ENCODE measurements around the gene NUDT5. TPM values are rescaled to one million over a fixed set of nuclear protein-coding genes. Genes with fewer than 3 reads are reported as not detected.

NUDT5 gene
- total RNA-seq, 1 experiment from 2014 or later = 83.8 TPM

DNA sequence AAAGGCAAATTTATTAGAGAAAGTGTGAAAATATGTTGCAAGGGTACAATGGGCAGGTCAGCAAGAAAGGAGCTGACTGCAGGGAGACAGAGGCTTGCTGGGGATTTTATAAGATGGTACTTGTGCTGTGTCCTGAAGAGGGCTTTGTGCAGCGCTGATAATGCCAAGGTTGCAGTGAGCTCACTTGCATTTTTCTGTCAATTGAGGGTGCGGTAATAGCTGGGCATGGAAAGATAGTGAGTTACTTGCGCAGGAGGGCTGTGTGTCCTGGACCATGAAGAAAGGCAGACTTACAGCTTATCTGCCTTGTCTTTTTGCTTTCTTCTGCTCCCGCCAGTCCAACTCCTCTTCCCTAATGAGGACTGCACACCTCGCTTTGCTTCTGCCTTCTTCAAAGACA lies 12.8 kb upstream of the NUDT5 start:
- Mint-ChIP-seq H3K27ac (ENCODE audit: unreplicated experiment) (no peak overlapping the region), H3K9me3 (ENCODE audit: low read depth, unreplicated experiment) (peaks cover 4% of the 10 kb centered on the region), H3K4me1 (ENCODE audit: low read depth, unreplicated experiment) (peaks cover 6% of the 10 kb centered on the region), H3K4me3 (ENCODE audit: low read depth, unreplicated experiment) (no peak overlapping the region), H3K27me3 (ENCODE audit: unreplicated experiment) (no peaks in the 10 kb centered on the region), H3K36me3 (ENCODE audit: insufficient read depth, unreplicated experiment) (peaks cover 23% of the 10 kb centered on the region)
- no peak for TF ChIP-seq CTCF (IDR thresholded peaks at IDR 0.05; ENCODE audit: unreplicated experiment)
- intact Hi-C loops (cut with micrococcal nuclease; ENCODE audit: unreplicated experiment) = no loop called here
- CTCF ChIA-PET = interaction anchor here (0.6 kb wide), 1 partner anchor 36 kb away, joined by 7 read pairs; no protein-coding TSS in a partner anchor
- DNase-seq = no peak
- no TSS peak for BruUV-seq (replicated peaks)

- intact Hi-C loops (cut with micrococcal nuclease; ENCODE audit: unreplicated experiment) = no loop called here
- no peak for TF ChIP-seq CTCF (IDR thresholded peaks at IDR 0.05; ENCODE audit: unreplicated experiment)
- Mint-ChIP-seq H3K27me3 (ENCODE audit: unreplicated experiment) (no peaks in the 10 kb centered on the region), H3K4me1 (ENCODE audit: low read depth, unreplicated experiment) (peaks cover 6% of the 10 kb centered on the region), H3K4me3 (ENCODE audit: low read depth, unreplicated experiment) (no peak overlapping the region), H3K27ac (ENCODE audit: unreplicated experiment) (no peak overlapping the region), H3K9me3 (ENCODE audit: low read depth, unreplicated experiment) (peaks cover 4% of the 10 kb centered on the region), H3K36me3 (ENCODE audit: insufficient read depth, unreplicated experiment) (peaks cover 23% of the 10 kb centered on the region)
- BruUV-seq (replicated peaks) = no TSS peak
- CTCF ChIA-PET = no interaction called here
- DNase-seq = no peak
Observed at GRCh38 chr10:12207114-12207513, 11.4 kb upstream of the NUDT5 start.

DNA sequence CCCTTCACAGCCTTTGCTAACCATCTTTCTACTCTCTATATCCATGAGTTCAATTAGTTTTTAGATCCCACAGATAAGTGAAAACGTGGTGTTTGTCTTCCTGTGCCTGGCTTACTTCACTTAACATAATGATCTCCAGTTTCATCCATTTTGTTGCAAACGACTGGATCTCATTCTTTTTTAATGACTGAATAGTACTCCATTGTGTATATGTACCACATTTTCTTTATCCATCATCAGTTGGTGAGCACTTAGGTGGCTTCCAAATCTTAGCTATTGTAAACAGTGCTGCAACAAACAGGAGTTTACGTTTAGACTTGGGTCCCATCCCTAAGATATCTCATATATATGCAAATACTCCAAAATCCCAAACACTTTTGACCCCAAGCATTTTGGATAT lies 9.4 kb upstream of the NUDT5 start:
- no peak overlapping the region for H3K4me3 Mint-ChIP-seq (ENCODE audit: low read depth, unreplicated experiment)
- CTCF ChIA-PET = interaction anchor here (0.7 kb wide), 1 partner anchor 15 kb away, joined by 3 read pairs; no protein-coding TSS in a partner anchor
- no TSS peak for BruUV-seq (replicated peaks)
- peaks cover 6% of the 10 kb centered on the region for H3K4me1 Mint-ChIP-seq (ENCODE audit: low read depth, unreplicated experiment)
- intact Hi-C loops (cut with micrococcal nuclease; ENCODE audit: unreplicated experiment) = no loop called here
- no peak for TF ChIP-seq CTCF (IDR thresholded peaks at IDR 0.05; ENCODE audit: unreplicated experiment)
- peaks cover 6% of the 10 kb centered on the region for H3K36me3 Mint-ChIP-seq (ENCODE audit: insufficient read depth, unreplicated experiment)
- H3K27ac Mint-ChIP-seq (ENCODE audit: unreplicated experiment) = no peak overlapping the region
- no peaks in the 10 kb centered on the region for H3K27me3 Mint-ChIP-seq (ENCODE audit: unreplicated experiment)
- H3K9me3 Mint-ChIP-seq (ENCODE audit: low read depth, unreplicated experiment) = peaks cover 4% of the 10 kb centered on the region
- DNase-seq = no peak

DNA sequence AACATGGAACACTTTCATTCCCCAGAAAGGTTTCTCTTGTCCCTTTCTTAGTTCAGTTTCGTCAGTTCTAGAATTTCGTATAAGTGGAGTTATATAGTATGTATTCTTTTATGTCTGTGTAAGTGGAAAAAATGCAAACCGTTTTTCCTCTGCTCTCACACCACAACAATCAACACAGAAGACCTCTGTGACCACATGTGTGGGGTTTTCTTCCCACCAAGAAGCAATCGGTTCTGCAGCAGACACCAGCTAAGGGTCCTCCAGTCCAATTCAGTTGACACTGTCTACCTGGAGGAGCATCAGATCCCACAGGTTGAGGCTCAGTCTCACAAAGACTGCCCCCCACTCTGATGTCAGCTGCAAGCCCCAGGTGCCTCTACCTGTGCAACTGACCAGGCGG lies 6.5 kb upstream of the NUDT5 start:
- Mint-ChIP-seq H3K27ac (ENCODE audit: unreplicated experiment) (no peak overlapping the region), H3K36me3 (ENCODE audit: insufficient read depth, unreplicated experiment) (peaks cover 5% of the 10 kb centered on the region), H3K9me3 (ENCODE audit: low read depth, unreplicated experiment) (no peaks in the 10 kb centered on the region), H3K4me1 (ENCODE audit: low read depth, unreplicated experiment) (no peaks in the 10 kb centered on the region), H3K27me3 (ENCODE audit: unreplicated experiment) (no peaks in the 10 kb centered on the region), H3K4me3 (ENCODE audit: low read depth, unreplicated experiment) (no peak overlapping the region)
- BruUV-seq (replicated peaks) = no TSS peak
- DNase-seq = no peak
- CTCF ChIA-PET = no interaction called here
- intact Hi-C loops (cut with micrococcal nuclease; ENCODE audit: unreplicated experiment) = no loop called here
- TF ChIP-seq CTCF (IDR thresholded peaks at IDR 0.05; ENCODE audit: unreplicated experiment) = no peak

Data from Calu3 (cell line).